Esophagus muscularis mucosa (tissue), 4 donors: Measurements from ENCODE around the gene PP2D1. TPM values are rescaled to one million over a fixed set of nuclear protein-coding genes. Genes with fewer than 3 reads are reported as not detected.
"Not testable (repeated sequence)": the region's sequence is repeated elsewhere in the genome, so short reads cannot be mapped to it uniquely, and the experiment has no call there.

Source experiments
- DNase-seq: peaks from one replicate; pipeline ENCODE4 v3.0.0-alpha.2; 2017; ENCODE audit errors: extremely low spot score
- H3K27ac ChIP-seq, 4 donors: fragments of 200-600 bp; sonication (generic); replicated peaks in 1 of 4; 1 replicate in 3 of 4; 2 replicates in 1 of 4; pipeline ENCODE4 v1.5.1; 2016 to 2019; ENCODE audit warnings: mild to moderate bottlenecking in 1 of 4
- H3K27me3 ChIP-seq, 4 donors: fragments of 200-600 bp; sonication (generic); one replicate each; pipeline versions ENCODE4 v1.5.1 to v1.6.0; 2016 to 2019
- H3K36me3 ChIP-seq, 4 donors: fragments of 200-600 bp; sonication (generic); one replicate each; pipeline ENCODE4 v1.5.1; 2016 to 2019
- H3K4me1 ChIP-seq, 4 donors: fragments of 200-600 bp; sonication (generic); one replicate each; pipeline ENCODE4 v1.5.1; 2016 to 2019
- H3K4me3 ChIP-seq, 4 donors: fragments of 200-600 bp; sonication (generic); 1 replicate in 2 of 4; 2 replicates in 2 of 4; pipeline ENCODE4 v1.5.1; 2016 to 2019; ENCODE audit warnings: mild to moderate bottlenecking in 4 of 4, moderate library complexity in 1 of 4
- H3K9me3 ChIP-seq, 4 donors: fragments of 200-600 bp; sonication (generic); 1 replicate in 3 of 4; 2 replicates in 1 of 4; pipeline ENCODE4 v1.5.1; 2016 to 2019
- CTCF ChIP-seq, 3 experiments: fragments of 200-600 bp in 2 of 3; fragments of 450-650 bp in 1 of 3; sonication (generic) in 2 of 3; IDR thresholded peaks; one replicate each; pipeline ENCODE4 v1.5.1; 2017 to 2019; ENCODE audit warnings: antibody characterized with exemption in 3 of 3, mild to moderate bottlenecking in 2 of 3, moderate library complexity in 1 of 3
- EP300 ChIP-seq: sonication (generic); formaldehyde crosslinking; IDR thresholded peaks from one replicate; pipeline ENCODE4 v1.6.1; 2017; ENCODE audit warnings: antibody characterized with exemption
- POLR2A ChIP-seq: fragments of 450-650 bp; IDR thresholded peaks from one replicate; pipeline ENCODE4 v1.6.1; 2017; ENCODE audit warnings: antibody characterized with exemption, moderate library complexity, mild to moderate bottlenecking, low read depth
- POLR2AphosphoS5 ChIP-seq, 2 donors: sonication (generic); formaldehyde crosslinking; IDR thresholded peaks; one replicate each; pipeline ENCODE4 v1.6.1; 2017; ENCODE audit warnings: antibody characterized with exemption in 2 of 2
- WGBS: methylation state at CpG from one replicate; pipeline ENCODE4 v1.1.5; 2018; 5-methylcytosine and 5-hydroxymethylcytosine counted together
- intact Hi-C: fragments of 100-400 bp; cut with DNase I; formaldehyde crosslinking; loops from one replicate; pipeline ENCODE4 v1.15.1; 2023
- total RNA-seq, 4 donors: library from RNA; depleted of rRNA; stranded (reverse); fragments of >200 nt; gene quantifications; one replicate each; pipeline versions ENCODE4 v1.1.0 to v1.2.1, GENCODE V29; 2016

The PP2D1 gene
- total RNA-seq, 4 donors from 2014 or later = not detected

- TF ChIP-seq EP300 = no peak
- TF ChIP-seq POLR2A = no peak
- no peak for TF ChIP-seq POLR2AphosphoS5 (IDR thresholded peaks at IDR 0.05)
- intact Hi-C loops = no loop called here
Observed at GRCh38 chr3:20051123-20051806, 39.2 kb upstream of the PP2D1 start.

GRCh38 chr3:20047976-20048883 lies 36.2 kb upstream of the PP2D1 start:
- Histone ChIP-seq H3K9me3 (no peaks in the 10 kb centered on the region), H3K4me3 (peak overlapping the region; percentile 4 to 20 (median 8)), H3K36me3 (no peaks in the 10 kb centered on the region), H3K27me3 (no peaks in the 10 kb centered on the region), H3K4me1 (peaks cover 37 to 64% (median 63%) of the 10 kb centered on the region in 4 donors), H3K27ac (peak overlapping the region in 3 of 4 donors; percentile 20 to 60 (median 39))
- DNase-seq = no peak
- 59% methylated on average over 9 of the region's 9 CpGs for WGBS
- TF ChIP-seq POLR2A (no peak), POLR2AphosphoS5 (IDR thresholded peaks at IDR 0.05) (no peak), CTCF (IDR thresholded peaks at IDR 0.05) (no peak), EP300 (no peak)
- intact Hi-C loops = no loop called here

More at GRCh38 chr3:20051123-20051806, 39.2 kb upstream of the PP2D1 start:
- DNase-seq = no peak
- Histone ChIP-seq H3K4me3 (no peak overlapping the region), H3K27ac (no peak overlapping the region), H3K36me3 (no peaks in the 10 kb centered on the region), H3K27me3 (no peaks in the 10 kb centered on the region), H3K4me1 (peaks cover 34 to 67% (median 61%) of the 10 kb centered on the region in 4 donors), H3K9me3 (no peaks in the 10 kb centered on the region)
- 83% methylated on average over 4 of the region's 4 CpGs for WGBS

- H3K9me3 ChIP-seq = no peaks in the 10 kb centered on the region
- TF ChIP-seq POLR2AphosphoS5 (IDR thresholded peaks at IDR 0.05) (no peak), CTCF (IDR thresholded peaks at IDR 0.05) (no peak), EP300 (no peak), POLR2A (no peak)
- H3K27me3 ChIP-seq = no peaks in the 10 kb centered on the region
- peak overlapping the region in 2 of 4 donors; percentile 39 to 60 for H3K27ac ChIP-seq
- no peak for DNase-seq
- intact Hi-C loops = no loop called here
- peaks cover 45 to 73% (median 71%) of the 10 kb centered on the region in 4 donors for H3K4me1 ChIP-seq
- 76% methylated on average over 7 of the region's 7 CpGs for WGBS
- H3K4me3 ChIP-seq = peak overlapping the region in 2 of 4 donors; percentile 4 to 20
- H3K36me3 ChIP-seq = no peaks in the 10 kb centered on the region
Observed at GRCh38 chr3:20047341-20047779, 35.3 kb upstream of the PP2D1 start.

GRCh38 chr3:20046556-20046955 lies 34.5 kb upstream of the PP2D1 start:
- peaks cover 53 to 80% (median 78%) of the 10 kb centered on the region in 4 donors for H3K4me1 ChIP-seq
- TF ChIP-seq POLR2A (no peak), CTCF (IDR thresholded peaks at IDR 0.05) (no peak), EP300 (no peak), POLR2AphosphoS5 (IDR thresholded peaks at IDR 0.05) (no peak)
- H3K27me3 ChIP-seq = no peaks in the 10 kb centered on the region
- H3K4me3 ChIP-seq = no peak overlapping the region
- WGBS = 100% methylated on average over 1 of the region's 1 CpG
- intact Hi-C loops = no loop called here
- no peak for DNase-seq
- no peak overlapping the region for H3K27ac ChIP-seq
- no peaks in the 10 kb centered on the region for H3K9me3 ChIP-seq
- H3K36me3 ChIP-seq = no peaks in the 10 kb centered on the region

GRCh38 chr3:20045141-20045540 lies 33.1 kb upstream of the PP2D1 start:
- H3K4me3 ChIP-seq, intact Hi-C loops, H3K27ac ChIP-seq, H3K27me3 ChIP-seq, H3K9me3 ChIP-seq, H3K36me3 ChIP-seq, DNase-seq: not testable (repeated sequence)
- 95% methylated on average over 3 of the region's 3 CpGs for WGBS
- peaks cover 53 to 76% (median 75%) of the 10 kb centered on the region in 4 donors for H3K4me1 ChIP-seq
